HG03196 (cell line): ENCODE measurements around the gene RAB26.
"Not testable (repeated sequence)": the region's sequence is repeated elsewhere in the genome, so short reads cannot be mapped to it uniquely, and the experiment has no call there.

Experiments used
- ATAC-seq: cut with Tn5 transposase; IDR thresholded peaks from one replicate; pipeline ENCODE4 v1.9.1; 2021; ENCODE audit not compliant: unreplicated experiment

The RAB26 gene

GRCh38 chr16:2147981-2148671 is at the start of gene RAB26:
Gene RAB26 (plus strand): TSS chr16:2148625. CDS start chr16:2148784, 159 bp downstream.
- no peak for ATAC-seq

GRCh38 chr16:2101581-2101980 is 46.8 kb upstream of the RAB26 start:
- ATAC-seq: not testable (repeated sequence)

- ATAC-seq: no peak
Observed at GRCh38 chr16:2102471-2102870, 46.0 kb upstream of the RAB26 start.

- ATAC-seq: not testable (repeated sequence)
Observed at GRCh38 chr16:2104464-2104863, 44.0 kb upstream of the RAB26 start.

- not testable (repeated sequence) for ATAC-seq
Observed at GRCh38 chr16:2105291-2105690, 43.1 kb upstream of the RAB26 start.

GRCh38 chr16:2105769-2106168 is 42.7 kb upstream of the RAB26 start:
- not testable (repeated sequence) for ATAC-seq

GRCh38 chr16:2106211-2106610 is 42.2 kb upstream of the RAB26 start:
- not testable (repeated sequence) for ATAC-seq

GRCh38 chr16:2107121-2107790 is 41.2 kb upstream of the RAB26 start:
- not testable (repeated sequence) for ATAC-seq

- ATAC-seq: not testable (repeated sequence)
Observed at GRCh38 chr16:2107791-2108125, 40.7 kb upstream of the RAB26 start.

GRCh38 chr16:2108446-2109270 is 39.8 kb upstream of the RAB26 start:
- not testable (repeated sequence) for ATAC-seq

GRCh38 chr16:2109271-2109580 is 39.2 kb upstream of the RAB26 start:
- ATAC-seq: not testable (repeated sequence)

GRCh38 chr16:2109872-2110271 is 38.6 kb upstream of the RAB26 start:
- not testable (repeated sequence) for ATAC-seq

- not testable (repeated sequence) for ATAC-seq
Observed at GRCh38 chr16:2110332-2111008, 38.0 kb upstream of the RAB26 start.

- not testable (repeated sequence) for ATAC-seq
Observed at GRCh38 chr16:2111009-2111353, 37.4 kb upstream of the RAB26 start.

GRCh38 chr16:2111412-2112335 is 36.8 kb upstream of the RAB26 start:
- ATAC-seq: not testable (repeated sequence)

GRCh38 chr16:2112539-2113106 is 35.8 kb upstream of the RAB26 start:
- ATAC-seq: not testable (repeated sequence)

GRCh38 chr16:2114225-2114624 is 34.2 kb upstream of the RAB26 start:
- not testable (repeated sequence) for ATAC-seq

GRCh38 chr16:2114885-2115590 is 33.4 kb upstream of the RAB26 start:
- ATAC-seq: not testable (repeated sequence)

GRCh38 chr16:2115591-2115973 is 32.8 kb upstream of the RAB26 start:
- ATAC-seq: no peak
